Activated B cell treated with CpG ODN at 0.5 μM for 24 hours (primary cell): ENCODE results near the gene GABRB3. TPM values are rescaled to one million over a fixed set of nuclear protein-coding genes. Genes with fewer than 3 reads are reported as not detected.

Experiments
- ATAC-seq: fragments of 200-7000 bp; cut with Tn5 transposase; one replicate; pipeline ENCODE4 v1.10.0; 2021; ENCODE audit warnings: low read depth, mild to moderate bottlenecking, moderate library complexity
- CTCF ChIA-PET: fragments of 350-600 bp; sonication (Branson Sonifier 250); formaldehyde crosslinking; loops from one replicate; lab custom pipeline; 2021; ENCODE audit warnings: antibody characterized with exemption; lab: Charles Lee
- POLR2A ChIA-PET: fragments of 350-600 bp; sonication (Branson Sonifier 250); formaldehyde crosslinking; loops from one replicate; lab custom pipeline; 2021; ENCODE audit warnings: antibody characterized with exemption; lab: Charles Lee
- DNase-seq: peaks from one replicate; pipeline ENCODE4 v3.0.0; 2022
- H3K27ac Mint-ChIP-seq: one replicate; pipeline ENCODE4 v1.8.0; 2020; ENCODE audit warnings: mixed read lengths
- H3K27me3 Mint-ChIP-seq: one replicate; pipeline ENCODE4 v1.8.0; 2021; ENCODE audit warnings: mixed read lengths
- H3K36me3 Mint-ChIP-seq: one replicate; pipeline ENCODE4 v1.8.0; 2021; ENCODE audit warnings: low read depth, mixed read lengths
- H3K4me1 Mint-ChIP-seq: one replicate; pipeline ENCODE4 v1.8.0; 2021; ENCODE audit warnings: mixed read lengths
- H3K4me3 Mint-ChIP-seq: one replicate; pipeline ENCODE4 v1.8.0; 2020; ENCODE audit warnings: mild to moderate bottlenecking, mixed read lengths
- H3K9me3 Mint-ChIP-seq: one replicate; pipeline ENCODE4 v1.8.0; 2020; ENCODE audit warnings: mixed read lengths
- intact Hi-C: fragments of 100-400 bp; cut with micrococcal nuclease; formaldehyde crosslinking; loops from one replicate; pipeline ENCODE4 v1.15.1; 2024
- total RNA-seq: library from RNA; stranded (reverse); gene quantifications from 2 replicates; pipeline ENCODE4 v1.2.3, GENCODE V29; 2022
- TF ChIP-seq, protein P1 (sequence below): fragments of 200-600 bp; IDR thresholded peaks from one replicate; pipeline ENCODE4 v1.8.0; 2022; ENCODE audit warnings: antibody characterized with exemption, mild to moderate bottlenecking

The GABRB3 gene
- total RNA-seq, 1 donor from 2014 or later: not detected

- Mint-ChIP-seq H3K4me3 (no peak overlapping the region), H3K36me3 (no peaks in the 10 kb centered on the region), H3K4me1 (no peaks in the 10 kb centered on the region), H3K27me3 (no peaks in the 10 kb centered on the region), H3K9me3 (peaks cover 8% of the 10 kb centered on the region), H3K27ac (no peak overlapping the region)
- TF ChIP-seq, protein P1, sequence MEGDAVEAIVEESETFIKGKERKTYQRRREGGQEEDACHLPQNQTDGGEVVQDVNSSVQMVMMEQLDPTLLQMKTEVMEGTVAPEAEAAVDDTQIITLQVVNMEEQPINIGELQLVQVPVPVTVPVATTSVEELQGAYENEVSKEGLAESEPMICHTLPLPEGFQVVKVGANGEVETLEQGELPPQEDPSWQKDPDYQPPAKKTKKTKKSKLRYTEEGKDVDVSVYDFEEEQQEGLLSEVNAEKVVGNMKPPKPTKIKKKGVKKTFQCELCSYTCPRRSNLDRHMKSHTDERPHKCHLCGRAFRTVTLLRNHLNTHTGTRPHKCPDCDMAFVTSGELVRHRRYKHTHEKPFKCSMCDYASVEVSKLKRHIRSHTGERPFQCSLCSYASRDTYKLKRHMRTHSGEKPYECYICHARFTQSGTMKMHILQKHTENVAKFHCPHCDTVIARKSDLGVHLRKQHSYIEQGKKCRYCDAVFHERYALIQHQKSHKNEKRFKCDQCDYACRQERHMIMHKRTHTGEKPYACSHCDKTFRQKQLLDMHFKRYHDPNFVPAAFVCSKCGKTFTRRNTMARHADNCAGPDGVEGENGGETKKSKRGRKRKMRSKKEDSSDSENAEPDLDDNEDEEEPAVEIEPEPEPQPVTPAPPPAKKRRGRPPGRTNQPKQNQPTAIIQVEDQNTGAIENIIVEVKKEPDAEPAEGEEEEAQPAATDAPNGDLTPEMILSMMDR: no peak
- intact Hi-C loops: no loop called here
- POLR2A ChIA-PET: no interaction called here
- ATAC-seq (no peak), DNase-seq (no peak)
- CTCF ChIA-PET: no interaction called here
These were observed 211.0 kb downstream of the GABRB3 start for GRCh38 chr15:26561896-26562295.

GRCh38 chr15:26561130-26561529 lies 211.7 kb downstream of the GABRB3 start:
- H3K36me3 Mint-ChIP-seq: no peaks in the 10 kb centered on the region
- H3K9me3 Mint-ChIP-seq: peaks cover 8% of the 10 kb centered on the region
- no peak for DNase-seq
- no peaks in the 10 kb centered on the region for H3K4me1 Mint-ChIP-seq
- intact Hi-C loops: no loop called here
- ChIA-PET POLR2A (no interaction called here), CTCF (no interaction called here)
- no peak for ATAC-seq
- H3K27me3 Mint-ChIP-seq: no peaks in the 10 kb centered on the region
- TF ChIP-seq, protein P1: no peak
- H3K4me3 Mint-ChIP-seq: no peak overlapping the region
- H3K27ac Mint-ChIP-seq: no peak overlapping the region

DNA sequence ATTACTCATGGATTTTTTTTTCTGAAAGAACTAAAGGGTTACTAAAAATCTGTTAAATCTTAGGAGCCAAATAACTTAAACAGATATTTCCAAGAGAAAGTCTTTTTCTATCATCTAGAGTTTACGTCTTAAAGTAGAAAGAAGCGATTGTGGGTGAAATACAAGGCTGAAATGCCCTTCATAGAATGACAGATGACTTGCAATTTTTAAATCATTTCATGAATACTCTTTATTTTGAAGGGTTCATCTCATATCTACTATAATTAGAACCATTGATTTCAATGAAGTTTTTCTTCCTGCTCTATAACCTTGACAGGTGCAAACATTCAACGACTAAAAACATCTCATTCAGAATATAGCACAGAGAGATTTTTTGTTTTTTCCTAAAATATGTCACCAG lies 217.0 kb downstream of the GABRB3 start:
- TF ChIP-seq, protein P1: no peak
- Mint-ChIP-seq H3K4me1 (no peaks in the 10 kb centered on the region), H3K36me3 (no peaks in the 10 kb centered on the region), H3K9me3 (peaks cover 11% of the 10 kb centered on the region), H3K27me3 (no peaks in the 10 kb centered on the region), H3K27ac (no peak overlapping the region), H3K4me3 (no peak overlapping the region)
- intact Hi-C loops: no loop called here
- ATAC-seq: no peak
- ChIA-PET CTCF (no interaction called here), POLR2A (no interaction called here)
- no peak for DNase-seq

GRCh38 chr15:26551473-26551872 lies 221.4 kb downstream of the GABRB3 start:
- DNase-seq (no peak), ATAC-seq (no peak)
- no peak overlapping the region for H3K4me3 Mint-ChIP-seq
- H3K27me3 Mint-ChIP-seq: no peaks in the 10 kb centered on the region
- H3K36me3 Mint-ChIP-seq: no peaks in the 10 kb centered on the region
- intact Hi-C loops: no loop called here
- peaks cover 10% of the 10 kb centered on the region for H3K9me3 Mint-ChIP-seq
- no peak overlapping the region for H3K27ac Mint-ChIP-seq
- TF ChIP-seq, protein P1: no peak
- H3K4me1 Mint-ChIP-seq: no peaks in the 10 kb centered on the region
- CTCF ChIA-PET: no interaction called here
- POLR2A ChIA-PET: no interaction called here

DNA sequence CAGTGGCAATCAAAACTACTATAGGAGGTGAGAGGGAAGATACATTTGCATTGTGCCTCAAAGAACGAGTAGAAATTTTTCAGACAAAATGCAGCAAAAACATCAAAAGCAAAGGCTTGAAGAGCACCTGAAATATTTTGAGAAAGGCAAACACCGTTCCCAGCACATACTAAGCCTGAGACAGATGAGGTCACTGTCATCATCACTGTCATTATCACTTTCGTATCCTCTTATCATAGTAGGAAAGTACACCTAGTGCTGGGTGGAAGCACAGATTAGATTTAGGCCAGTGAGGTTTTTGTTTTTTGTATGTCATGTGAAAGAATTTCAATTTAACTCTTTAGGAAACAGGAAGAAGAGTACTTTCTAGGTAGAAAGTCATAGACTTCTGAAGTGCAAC lies 222.0 kb downstream of the GABRB3 start:
- POLR2A ChIA-PET: no interaction called here
- no peak for DNase-seq
- Mint-ChIP-seq H3K4me3 (no peak overlapping the region), H3K27me3 (no peaks in the 10 kb centered on the region), H3K9me3 (peaks cover 10% of the 10 kb centered on the region), H3K36me3 (no peaks in the 10 kb centered on the region), H3K4me1 (no peaks in the 10 kb centered on the region), H3K27ac (no peak overlapping the region)
- TF ChIP-seq, protein P1: no peak
- CTCF ChIA-PET: no interaction called here
- no peak for ATAC-seq
- intact Hi-C loops: no loop called here
